H1 (cell line): Measurements from ENCODE around the gene SEMA7A. TPM values are rescaled to one million over a fixed set of nuclear protein-coding genes. Genes with fewer than 3 reads are reported as not detected.

Source experiments
- CTCF ChIA-PET: fragments of 300-600 bp; sonication (Branson Sonifier 250); formaldehyde crosslinking; loops from one replicate; lab custom pipeline; 2021; ENCODE audit not compliant: partially characterized antibody; lab: Charles Lee
- POLR2A ChIA-PET: fragments of 300-600 bp; sonication (Branson Sonifier 250); formaldehyde crosslinking; loops from one replicate; lab custom pipeline; 2021; ENCODE audit warnings: inconsistent platforms; ENCODE audit not compliant: partially characterized antibody; lab: Charles Lee
- DNase-seq, 2 experiments: peaks; one replicate each; pipeline versions ENCODE4 v3.0.0 to v3.0.0-alpha.2; 2010 to 2022; ENCODE audit warnings: low spot score in 2 of 2, low read depth in 1 of 2, mixed read lengths in 1 of 2
- FAIRE-seq: peaks from 2 replicates; lab custom pipeline; 2011; peaks lifted over from hg19 to GRCh38; lab: Jason Lieb, UNC
- H2AFZ ChIP-seq: 2 replicates; pipeline ENCODE4 v1.8.1; 2012; ENCODE audit warnings: low read length, inconsistent platforms
- H2AK5ac ChIP-seq: 2 replicates; pipeline ENCODE4 v1.6.1; 2013; ENCODE audit warnings: low read depth, low read length
- H2BK120ac ChIP-seq: replicated peaks from 2 replicates; pipeline ENCODE3; 2013; ENCODE audit warnings: low read depth, low read length, inconsistent platforms
- H2BK12ac ChIP-seq: 2 replicates; pipeline ENCODE4 v1.6.1; 2013; ENCODE audit warnings: low read depth, low read length
- H2BK15ac ChIP-seq: 2 replicates; pipeline ENCODE4 v1.6.1; 2013; ENCODE audit warnings: low read length
- H2BK20ac ChIP-seq: 2 replicates; pipeline ENCODE4 v1.6.1; 2013; ENCODE audit warnings: low read length
- H2BK5ac ChIP-seq: 2 replicates; pipeline ENCODE4 v1.6.1; 2013; ENCODE audit warnings: low read depth, low read length
- H3K14ac ChIP-seq: 2 replicates; pipeline ENCODE4 v1.6.1; 2013; ENCODE audit warnings: inconsistent platforms; ENCODE audit not compliant: insufficient read length
- H3K18ac ChIP-seq: 2 replicates; pipeline ENCODE4 v1.6.1; 2013; ENCODE audit warnings: low read length; ENCODE audit errors: extremely low read depth
- H3K23ac ChIP-seq: 2 replicates; pipeline ENCODE4 v1.6.1; 2013; ENCODE audit warnings: inconsistent platforms; ENCODE audit not compliant: insufficient read length
- H3K23me2 ChIP-seq: 2 replicates; pipeline ENCODE4 v1.6.1; 2013; ENCODE audit warnings: low read depth, low read length
- H3K27ac ChIP-seq: 2 replicates; pipeline ENCODE4 v1.6.1; 2011; ENCODE audit warnings: low read depth, low read length, inconsistent platforms
- H3K27me3 ChIP-seq, 4 experiments: replicated peaks in 1 of 4; 1 replicate in 1 of 4; 2 replicates in 3 of 4; pipeline versions ENCODE4 v1.6.1 to v1.8.1; 2011 to 2013; ENCODE audit warnings: low read length in 3 of 4, mild to moderate bottlenecking in 3 of 4, inconsistent platforms in 2 of 4, mixed read lengths in 2 of 4, moderate library complexity in 1 of 4; ENCODE audit not compliant: control insufficient read depth in 3 of 4, insufficient read depth in 3 of 4; ENCODE audit errors: extremely low read depth in 1 of 4
- H3K36me3 ChIP-seq, 4 experiments: 2 replicates each; pipeline versions ENCODE4 v1.6.1 to v1.8.1; 2011 to 2013; ENCODE audit warnings: mild to moderate bottlenecking in 4 of 4, low read length in 3 of 4, moderate library complexity in 2 of 4, control low read depth in 1 of 4, inconsistent platforms in 1 of 4; ENCODE audit not compliant: insufficient read depth in 4 of 4, control insufficient read depth in 2 of 4
- H3K4ac ChIP-seq: replicated peaks from 2 replicates; pipeline ENCODE3; 2013; ENCODE audit warnings: low read length, low read depth, mixed read lengths, inconsistent platforms; ENCODE audit not compliant: insufficient read length
- H3K4me1 ChIP-seq, 4 experiments: replicated peaks in 1 of 4; 1 replicate in 1 of 4; 2 replicates in 3 of 4; pipeline versions ENCODE4 v1.6.1 to v1.8.1; 2011 to 2013; ENCODE audit warnings: low read length in 3 of 4, inconsistent platforms in 2 of 4, mixed read lengths in 1 of 4; ENCODE audit not compliant: insufficient read depth in 4 of 4, control insufficient read depth in 3 of 4
- H3K4me2 ChIP-seq, 2 experiments: 2 replicates each; pipeline versions ENCODE4 v1.6.1 to v1.8.1; 2011 to 2013; ENCODE audit warnings: low read depth in 2 of 2, low read length in 2 of 2, control low read depth in 1 of 2, inconsistent platforms in 1 of 2, mild to moderate bottlenecking in 1 of 2; ENCODE audit not compliant: insufficient read depth in 1 of 2
- H3K4me3 ChIP-seq, 4 experiments: fragments of 200-600, 300-600 bp in 1 of 4; sonication (generic), shearing (Covaris generic), sonication (Bioruptor Twin) in 1 of 4; 2 replicates each; pipeline versions ENCODE4 v1.5.1 to v1.8.1; 2011 to 2016; ENCODE audit warnings: low read length in 4 of 4, low read depth in 3 of 4, control low read depth in 2 of 4, inconsistent platforms in 2 of 4, mild to moderate bottlenecking in 2 of 4, mixed read lengths in 1 of 4, moderate library complexity in 1 of 4; ENCODE audit not compliant: insufficient read depth in 2 of 4; ENCODE audit errors: extremely low read depth in 1 of 4
- H3K56ac ChIP-seq: replicated peaks from 2 replicates; pipeline ENCODE3; 2013; ENCODE audit warnings: low read depth, mild to moderate bottlenecking, mixed read lengths, low read length, inconsistent platforms; ENCODE audit not compliant: insufficient read length
- H3K79me1 ChIP-seq: 2 replicates; pipeline ENCODE4 v1.6.1; 2013; ENCODE audit warnings: low read depth, low read length, control low read depth
- H3K79me2 ChIP-seq, 2 experiments: 2 replicates each; pipeline versions ENCODE4 v1.6.1 to v1.8.1; 2012 to 2013; ENCODE audit warnings: low read length in 2 of 2, mild to moderate bottlenecking in 2 of 2, inconsistent platforms in 1 of 2; ENCODE audit not compliant: insufficient read depth in 2 of 2, control insufficient read depth in 1 of 2
- H3K9ac ChIP-seq, 4 experiments: replicated peaks in 1 of 4; 1 replicate in 1 of 4; 2 replicates in 3 of 4; pipeline versions ENCODE4 v1.6.1 to v1.8.1; 2011 to 2013; ENCODE audit warnings: low read depth in 3 of 4, low read length in 3 of 4, control low read depth in 2 of 4, mild to moderate bottlenecking in 2 of 4, moderate library complexity in 2 of 4, inconsistent platforms in 1 of 4; ENCODE audit errors: extremely low read depth in 1 of 4
- H3K9me3 ChIP-seq, 2 experiments: 2 replicates each; pipeline versions ENCODE4 v1.6.1 to v1.8.1; 2012 to 2013; ENCODE audit warnings: mild to moderate bottlenecking in 2 of 2, moderate library complexity in 2 of 2, control low read depth in 1 of 2, inconsistent platforms in 1 of 2, low read depth in 1 of 2, low read length in 1 of 2, mixed read lengths in 1 of 2; ENCODE audit not compliant: insufficient read depth in 2 of 2
- H4K20me1 ChIP-seq, 2 experiments: replicated peaks in 1 of 2; 2 replicates each; pipeline versions ENCODE3 to v1.8.1; 2011 to 2013; ENCODE audit warnings: inconsistent platforms in 2 of 2, low read length in 2 of 2, mild to moderate bottlenecking in 1 of 2; ENCODE audit not compliant: insufficient read depth in 2 of 2, control insufficient read depth in 1 of 2
- H4K5ac ChIP-seq: 2 replicates; pipeline ENCODE4 v1.6.1; 2013; ENCODE audit warnings: low read length, low read depth, mixed read lengths, inconsistent platforms; ENCODE audit not compliant: insufficient read length
- H4K8ac ChIP-seq: 2 replicates; pipeline ENCODE4 v1.8.0; 2013; ENCODE audit warnings: mild to moderate bottlenecking, moderate library complexity, low read length, inconsistent platforms; ENCODE audit not compliant: insufficient read depth; ENCODE audit errors: extremely low read depth
- H4K91ac ChIP-seq: replicated peaks from 2 replicates; pipeline ENCODE3; 2013; ENCODE audit warnings: low read length, mixed read lengths, inconsistent platforms; ENCODE audit not compliant: insufficient read length
- ASH2L ChIP-seq: fragments of 200-600, 300-600 bp; sonication (generic); IDR thresholded peaks from one replicate; pipeline ENCODE4 v1.7.1; 2017; ENCODE audit warnings: low read length
- CTCF ChIP-seq, 3 experiments: IDR thresholded peaks; 1 replicate in 2 of 3; 2 replicates in 1 of 3; pipeline versions ENCODE4 v1.5.1 to v1.6.1; 2011; ENCODE audit warnings: low read length in 3 of 3, mild to moderate bottlenecking in 3 of 3, inconsistent platforms in 2 of 3, low read depth in 1 of 3, moderate library complexity in 1 of 3; ENCODE audit not compliant: insufficient read depth in 1 of 3; ENCODE audit errors: control extremely low read depth in 1 of 3
- E2F6 ChIP-seq: IDR thresholded peaks from 2 replicates; pipeline ENCODE4 v1.6.1; 2012; ENCODE audit warnings: inconsistent platforms
- MAFK ChIP-seq: IDR thresholded peaks from 2 replicates; pipeline ENCODE4 v1.6.1; 2012; ENCODE audit warnings: low read depth, mild to moderate bottlenecking, improper control_type of control experiment, low read length
- NRF1 ChIP-seq: IDR thresholded peaks from 2 replicates; pipeline ENCODE4 v1.6.1; 2011; ENCODE audit warnings: mild to moderate bottlenecking, low read depth, low read length, improper control_type of control experiment
- RAD21 ChIP-seq, 2 experiments: IDR thresholded peaks in 1 of 2; conservative IDR thresholded peaks in 1 of 2; 2 replicates each; pipeline ENCODE4 v1.6.1; 2011; ENCODE audit warnings: low read depth in 2 of 2, low read length in 2 of 2, improper control_type of control experiment in 1 of 2, inconsistent platforms in 1 of 2, mild to moderate bottlenecking in 1 of 2, moderate library complexity in 1 of 2
- SIN3A ChIP-seq, 2 experiments: IDR thresholded peaks in 1 of 2; conservative IDR thresholded peaks in 1 of 2; 2 replicates each; pipeline ENCODE4 v1.6.1; 2011 to 2012; ENCODE audit warnings: low read length in 2 of 2, improper control_type of control experiment in 1 of 2, low read depth in 1 of 2, mild to moderate bottlenecking in 1 of 2
- SP2 ChIP-seq: IDR thresholded peaks from 2 replicates; pipeline ENCODE4 v1.6.1; 2012; ENCODE audit warnings: mild to moderate bottlenecking, low read length, inconsistent platforms
- TEAD4 ChIP-seq: IDR thresholded peaks from 2 replicates; pipeline ENCODE4 v1.6.1; 2012; ENCODE audit warnings: low read depth, low read length, inconsistent platforms, mixed read lengths
- WGBS, 2 experiments: shearing (Covaris generic) in 1 of 2; methylation state at CpG; one replicate each; pipeline versions ENCODE4 v1.1.6 to v1.1.7; 2013 to 2015; ENCODE audit warnings: low lambda C conversion rate in 2 of 2, mixed read lengths in 2 of 2, inconsistent platforms in 1 of 2, low coverage in 1 of 2, missing lambda C conversion rate in 1 of 2; ENCODE audit not compliant: insufficient replicate concordance in 2 of 2, insufficient coverage in 1 of 2, insufficient read length in 1 of 2; ENCODE audit errors: extremely low coverage in 1 of 2, missing lambda C conversion rate in 1 of 2; 5-methylcytosine and 5-hydroxymethylcytosine counted together
- polyA plus RNA-seq, 7 experiments: library from polyadenylated mRNA; depleted of rRNA in 3 of 7; stranded (reverse) in 5 of 7; unstranded in 2 of 7; fragments of >200 nt in 5 of 7; fragments of 200-250 nt in 2 of 7; gene quantifications; 1 replicate in 5 of 7; 2 replicates in 1 of 7; 4 replicates in 1 of 7; pipeline versions ENCODE4 v1.2.1 to v1.2.3, GENCODE V29; 2011 to 2013; ENCODE audit warnings: missing spikeins in 2 of 7, mixed read lengths in 2 of 7
- total RNA-seq: library from RNA; stranded (reverse); fragmentation: NEBNext Ultra II Directional; extraction: Animal tissue kit (Norgen Biotek cat#: 25700); gene quantifications from 2 replicates; pipeline ENCODE4 v1.2.1, GENCODE V29; 2021

SEMA7A gene
- total and polyA plus RNA-seq, 2 of the 8 experiments (the other 6 are each of a cell fraction or from before 2014, with no cell fraction given): 10.7 to 15.0 TPM

- H4K91ac ChIP-seq: no peak overlapping the region
- no peak overlapping the region for H3K27ac ChIP-seq
- 94% methylated on average over 16 of the region's 16 CpGs; no CpG with 5 or more reads in 1 of the 2 experiments for WGBS, 2 experiments
- no peak overlapping the region for H3K56ac ChIP-seq
- H2BK120ac ChIP-seq: no peak overlapping the region
- no peak overlapping the region for H3K18ac ChIP-seq
- H3K4me3 ChIP-seq: no peak overlapping the region
- H3K4me1 ChIP-seq: peaks cover 0 to 14% (median 11%) of the 10 kb centered on the region in 4 experiments; a peak in 5 of 7 replicates
- no peak overlapping the region for H3K9ac ChIP-seq
- H4K20me1 ChIP-seq: peaks cover 0 to 3% of the 10 kb centered on the region in 2 experiments
- H3K4ac ChIP-seq: no peak overlapping the region
- H3K79me2 ChIP-seq: no peaks in the 10 kb centered on the region
- H4K8ac ChIP-seq: peak overlapping the region; percentile 36; the same call in 1 of the 2 replicates
- H2AFZ ChIP-seq: no peak overlapping the region
- no peaks in the 10 kb centered on the region for H3K9me3 ChIP-seq
- POLR2A ChIA-PET: interaction anchor here (1.0 to 1.1 kb wide), 2 partner anchors 25 to 57 kb away, joined by 3 to 4 read pairs; partner anchors contain the start of gene UBL7
- no peak overlapping the region for H3K4me2 ChIP-seq
- no peak overlapping the region for H4K5ac ChIP-seq
- CTCF ChIA-PET: interaction anchor here (0.9 to 5.5 kb wide), 10 partner anchors 10 to 58 kb away, joined by 3 to 48 read pairs (median 6); partner anchors contain the start of gene SEMA7A
- FAIRE-seq: no peak
- H2BK20ac ChIP-seq: no peak overlapping the region
- H3K23me2 ChIP-seq: no peaks in the 10 kb centered on the region
- no peak overlapping the region for H3K23ac ChIP-seq
- H2AK5ac ChIP-seq: no peak overlapping the region
- H3K79me1 ChIP-seq: no peaks in the 10 kb centered on the region
- no peak overlapping the region for H3K14ac ChIP-seq
- no peaks in the 10 kb centered on the region for H3K36me3 ChIP-seq
- 0 out of 2 replicates have a peak overlapping the region, but pooled peaks have one; percentile 35 for H2BK5ac ChIP-seq
- no peak overlapping the region for H2BK15ac ChIP-seq
- no peaks in the 10 kb centered on the region; a peak in 2 of 7 replicates for H3K27me3 ChIP-seq
- no peak for DNase-seq
- H2BK12ac ChIP-seq: no peak overlapping the region
- TF ChIP-seq RAD21 (IDR thresholded peaks at IDR 0.05 in 1 of 2, conservative IDR thresholded peaks at IDR 0.05 in 1 of 2; ENCODE audit: low read depth in 2 of 2, low read length in 2 of 2) (no peak), CTCF (IDR thresholded peaks at IDR 0.05; ENCODE audit: control extremely low read depth in 1 of 3, insufficient read depth in 1 of 3, low read depth in 1 of 3, low read length in 3 of 3) (no peak), NRF1 (no peak), E2F6 (no peak), SP2 (no peak), SIN3A (conservative IDR thresholded peaks at IDR 0.05 in 1 of 2, IDR thresholded peaks at IDR 0.05 in 1 of 2; ENCODE audit: low read depth in 1 of 2, low read length in 2 of 2) (no peak), MAFK (no peak), ASH2L (no peak), TEAD4 (no peak)
Measured at GRCh38 chr15:74403991-74404563, 29.7 kb downstream of the SEMA7A start.
